Hindlimb muscle (tissue), 1 donor: Measurements from ENCODE around the gene PLEKHA5. TPM values are rescaled to one million over a fixed set of nuclear protein-coding genes. Genes with fewer than 3 reads are reported as not detected.
"Not testable (repeated sequence)": the region's sequence is repeated elsewhere in the genome, so short reads cannot be mapped to it uniquely, and the experiment has no call there.

Source experiments
- DNase-seq: peaks from one replicate; pipeline ENCODE4 v3.0.0-alpha.2; 2013
- polyA plus RNA-seq: library from polyadenylated mRNA; unstranded; fragments of 120-200 nt; gene quantifications from one replicate; pipeline ENCODE4 v1.2.1, GENCODE V29; 2013; ENCODE audit not compliant: insufficient read length

PLEKHA5 gene
- polyA plus RNA-seq, 1 donor = 15.1 TPM

GRCh38 chr12:19351346-19351745 is 221.8 kb downstream of the PLEKHA5 start:
- no peak for DNase-seq

GRCh38 chr12:19369691-19370148 is 240.2 kb downstream of the PLEKHA5 start:
- DNase-seq = peak; percentile 79

GRCh38 chr12:19373586-19373985 is 244.1 kb downstream of the PLEKHA5 start:
- DNase-seq = no peak

GRCh38 chr12:19375888-19376287 is 246.4 kb downstream of the PLEKHA5 start:
- DNase-seq = no peak

GRCh38 chr12:19376691-19377090 is 247.2 kb downstream of the PLEKHA5 start:
- no peak for DNase-seq

GRCh38 chr12:19382111-19382526 is 252.6 kb downstream of the PLEKHA5 start:
- no peak for DNase-seq

- no peak for DNase-seq
Measured at GRCh38 chr12:19382563-19382962, 253.0 kb downstream of the PLEKHA5 start.

GRCh38 chr12:19387161-19387560 is 257.6 kb downstream of the PLEKHA5 start:
- no peak for DNase-seq

- no peak for DNase-seq
Measured at GRCh38 chr12:19388131-19388549, 258.6 kb downstream of the PLEKHA5 start.

GRCh38 chr12:19390051-19390598 is 260.6 kb downstream of the PLEKHA5 start:
- DNase-seq = peak; percentile 69

- not testable (repeated sequence) for DNase-seq
Measured at GRCh38 chr12:19392644-19393043, 263.1 kb downstream of the PLEKHA5 start.

GRCh38 chr12:19394385-19394784 is 264.9 kb downstream of the PLEKHA5 start:
- DNase-seq = no peak

GRCh38 chr12:19397534-19397933 is 268.0 kb downstream of the PLEKHA5 start:
- DNase-seq = no peak

- no peak for DNase-seq
Measured at GRCh38 chr12:19398376-19399363, 269.1 kb downstream of the PLEKHA5 start.

GRCh38 chr12:19400649-19401285 is 271.2 kb downstream of the PLEKHA5 start:
- not testable (repeated sequence) for DNase-seq

- DNase-seq = no peak
Measured at GRCh38 chr12:19402211-19402610, 272.7 kb downstream of the PLEKHA5 start.

GRCh38 chr12:19402743-19403431 is 273.4 kb downstream of the PLEKHA5 start:
- DNase-seq = no peak

- no peak for DNase-seq
Measured at GRCh38 chr12:19404242-19404880, 274.8 kb downstream of the PLEKHA5 start.

GRCh38 chr12:19409376-19409775 is 279.8 kb downstream of the PLEKHA5 start:
- peak; percentile 86 for DNase-seq

GRCh38 chr12:19410211-19410610 is 280.7 kb downstream of the PLEKHA5 start:
- no peak for DNase-seq

GRCh38 chr12:19410629-19411185 is 281.2 kb downstream of the PLEKHA5 start:
- no peak for DNase-seq
